ENCODE data around the gene SFXN4.
"Not testable (repeated sequence)": the region's sequence is repeated elsewhere in the genome, so short reads cannot be mapped to it uniquely, and the experiment has no call there.

GRCh38 chr10:119107106-119107505 is 58.4 kb downstream of the SFXN4 start:
- TF ChIP-seq POLR2A (IDR thresholded peaks at IDR 0.05): not testable (repeated sequence)
- TF ChIP-seq, protein P1, sequence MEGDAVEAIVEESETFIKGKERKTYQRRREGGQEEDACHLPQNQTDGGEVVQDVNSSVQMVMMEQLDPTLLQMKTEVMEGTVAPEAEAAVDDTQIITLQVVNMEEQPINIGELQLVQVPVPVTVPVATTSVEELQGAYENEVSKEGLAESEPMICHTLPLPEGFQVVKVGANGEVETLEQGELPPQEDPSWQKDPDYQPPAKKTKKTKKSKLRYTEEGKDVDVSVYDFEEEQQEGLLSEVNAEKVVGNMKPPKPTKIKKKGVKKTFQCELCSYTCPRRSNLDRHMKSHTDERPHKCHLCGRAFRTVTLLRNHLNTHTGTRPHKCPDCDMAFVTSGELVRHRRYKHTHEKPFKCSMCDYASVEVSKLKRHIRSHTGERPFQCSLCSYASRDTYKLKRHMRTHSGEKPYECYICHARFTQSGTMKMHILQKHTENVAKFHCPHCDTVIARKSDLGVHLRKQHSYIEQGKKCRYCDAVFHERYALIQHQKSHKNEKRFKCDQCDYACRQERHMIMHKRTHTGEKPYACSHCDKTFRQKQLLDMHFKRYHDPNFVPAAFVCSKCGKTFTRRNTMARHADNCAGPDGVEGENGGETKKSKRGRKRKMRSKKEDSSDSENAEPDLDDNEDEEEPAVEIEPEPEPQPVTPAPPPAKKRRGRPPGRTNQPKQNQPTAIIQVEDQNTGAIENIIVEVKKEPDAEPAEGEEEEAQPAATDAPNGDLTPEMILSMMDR (IDR thresholded peaks at IDR 0.05): not testable (repeated sequence)

Measured in adrenal gland (tissue), 5 donors.